Measurements from ENCODE around the gene EPHX1. TPM values are rescaled to one million over a fixed set of nuclear protein-coding genes. Genes with fewer than 3 reads are reported as not detected.

EPHX1 gene
- total and polyA plus RNA-seq, 10 of the 15 experiments (the other 5 are each of a cell fraction or from before 2014, with no cell fraction given): 0.33 to 2.9 (median 0.78) TPM; not detected in 2

DNA sequence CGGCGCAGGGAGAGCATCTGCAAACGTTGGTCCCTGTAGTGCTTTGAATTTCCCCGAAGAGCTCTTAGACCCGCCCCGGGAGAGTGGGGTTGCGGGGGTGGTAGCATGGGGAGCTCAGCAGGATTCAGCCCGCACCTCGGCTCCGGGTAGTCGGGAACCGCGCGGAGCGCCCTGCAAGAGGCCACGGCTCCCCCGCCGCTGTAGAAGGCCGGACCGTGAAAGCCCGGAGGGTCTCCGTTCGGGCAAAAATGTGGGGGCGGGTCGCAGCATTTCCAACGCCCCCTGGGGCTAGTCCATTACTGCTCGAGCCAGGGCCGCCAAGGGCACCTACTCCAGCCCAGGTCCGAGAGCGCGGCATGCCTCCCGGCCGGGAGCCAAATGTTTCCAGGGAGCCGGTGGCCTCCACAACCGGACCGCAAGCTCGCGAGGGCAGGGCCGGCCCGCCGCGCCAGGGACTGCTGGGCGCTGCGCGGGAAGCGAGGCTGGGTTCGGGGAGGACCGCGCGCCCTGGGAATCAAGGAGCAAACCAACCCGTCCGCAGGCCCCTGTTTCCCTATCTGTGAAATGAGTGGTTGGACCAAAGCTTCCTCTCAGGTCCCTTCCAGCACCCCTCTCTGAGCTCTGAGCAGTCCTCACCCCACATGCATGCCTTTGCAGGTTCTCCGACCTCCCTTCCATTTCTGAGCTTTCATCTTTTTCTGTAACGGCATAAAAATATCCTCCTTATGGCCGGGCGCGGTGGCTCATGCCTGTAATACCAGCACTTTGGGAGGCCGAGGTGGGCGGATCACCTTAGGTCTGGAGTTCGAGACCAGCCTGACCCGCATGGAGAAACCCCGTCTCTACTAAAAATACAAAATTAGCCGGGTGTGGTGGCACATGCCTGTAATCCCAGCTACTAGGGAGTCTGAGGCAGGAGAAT is 73.0 kb downstream of the EPHX1 start:
- WGBS (ENCODE audit: insufficient coverage, insufficient replicate concordance, low lambda C conversion rate, missing lambda C conversion rate): 1% methylated on average over 63 of the region's 63 CpGs
- DNase-seq (ENCODE audit: low read depth, low spot score): no peak
- Histone ChIP-seq H2AFZ (ENCODE audit: control insufficient read depth, low read depth, low read length) (peak overlapping the region; percentile 93), H3K4me3 (peak overlapping the region; percentile 88), H3K4me1 (ENCODE audit: control insufficient read depth, insufficient read depth, low read length) (peaks cover 30% of the 10 kb centered on the region), H3K79me2 (ENCODE audit: control insufficient read depth, insufficient read depth, low read length) (peaks cover 30% of the 10 kb centered on the region), H3K4me2 (ENCODE audit: control insufficient read depth, insufficient read depth) (peak overlapping the region; percentile 96), H3K36me3 (ENCODE audit: control insufficient read depth in 2 of 2, insufficient read depth in 2 of 2, low read length in 1 of 2) (no peaks in the 10 kb centered on the region; a peak in 1 of 4 replicates), H3K9me3 (replicated peaks; ENCODE audit: control insufficient read depth, insufficient read depth, low read length) (no peaks in the 10 kb centered on the region), H3K9ac (ENCODE audit: control insufficient read depth, insufficient read depth, low read length) (peak overlapping the region; percentile 90), H3K27ac (ENCODE audit: control insufficient read depth, insufficient read depth) (peak overlapping the region; percentile 77), H3K27me3 (replicated peaks in 1 of 2; ENCODE audit: control insufficient read depth in 2 of 2, insufficient read depth in 2 of 2, low read length in 1 of 2) (no peaks in the 10 kb centered on the region), H4K20me1 (ENCODE audit: control insufficient read depth, insufficient read depth) (0 out of 2 replicates have a peak, but pooled peaks cover 3% of the 10 kb centered on the region)
- ChIA-PET SMC1A (ENCODE audit: uncharacterized antibody, unreplicated experiment) (interaction anchor here (0.7 to 5.1 kb wide), 12 partner anchors 12 to 459 kb away, joined by 3 to 29 read pairs (median 4); partner anchors contain the start of genes EPHX1, PYCR2 and SRP9), CTCF (interaction anchor here (0.6 to 4.9 kb wide), 21 partner anchors 11 to 525 kb away, joined by 3 to 40 read pairs (median 4); partner anchors contain the start of genes PARP1 and SRP9), RAD21 (ENCODE audit: unreplicated experiment) (interaction anchor here (0.7 to 3.7 kb wide), 8 partner anchors 12 to 405 kb away, joined by 3 to 37 read pairs (median 8); partner anchors contain the start of genes PYCR2 and SRP9), POLR2A (interaction anchor here (0.5 to 4.9 kb wide), 15 partner anchors 12 to 481 kb away, joined by 3 to 30 read pairs (median 6); partner anchors contain the start of genes PYCR2 and SRP9)
- peak; percentile 46 for ATAC-seq
- no TSS peak for BruUV-seq (replicated peaks)
- intact Hi-C loops (cut with micrococcal nuclease; ENCODE audit: unreplicated experiment): loop anchor here (1.0 kb wide), 1 partner anchor 14 kb away; no protein-coding TSS in a partner anchor
- FAIRE-seq: peak; percentile 52
- in situ Hi-C loops (cut with MboI): no loop called here
- no peak for TF ChIP-seq TCF7 (IDR thresholded peaks at IDR 0.05; ENCODE audit: borderline replicate concordance)
- peak in 1 of 2 experiments; percentile 1; a peak in 1 of 4 replicates for TF ChIP-seq BHLHE40 (IDR thresholded peaks at IDR 0.05; ENCODE audit: borderline replicate concordance in 1 of 2, low read depth in 2 of 2, low read length in 1 of 2)
- TF ChIP-seq, protein P1, sequence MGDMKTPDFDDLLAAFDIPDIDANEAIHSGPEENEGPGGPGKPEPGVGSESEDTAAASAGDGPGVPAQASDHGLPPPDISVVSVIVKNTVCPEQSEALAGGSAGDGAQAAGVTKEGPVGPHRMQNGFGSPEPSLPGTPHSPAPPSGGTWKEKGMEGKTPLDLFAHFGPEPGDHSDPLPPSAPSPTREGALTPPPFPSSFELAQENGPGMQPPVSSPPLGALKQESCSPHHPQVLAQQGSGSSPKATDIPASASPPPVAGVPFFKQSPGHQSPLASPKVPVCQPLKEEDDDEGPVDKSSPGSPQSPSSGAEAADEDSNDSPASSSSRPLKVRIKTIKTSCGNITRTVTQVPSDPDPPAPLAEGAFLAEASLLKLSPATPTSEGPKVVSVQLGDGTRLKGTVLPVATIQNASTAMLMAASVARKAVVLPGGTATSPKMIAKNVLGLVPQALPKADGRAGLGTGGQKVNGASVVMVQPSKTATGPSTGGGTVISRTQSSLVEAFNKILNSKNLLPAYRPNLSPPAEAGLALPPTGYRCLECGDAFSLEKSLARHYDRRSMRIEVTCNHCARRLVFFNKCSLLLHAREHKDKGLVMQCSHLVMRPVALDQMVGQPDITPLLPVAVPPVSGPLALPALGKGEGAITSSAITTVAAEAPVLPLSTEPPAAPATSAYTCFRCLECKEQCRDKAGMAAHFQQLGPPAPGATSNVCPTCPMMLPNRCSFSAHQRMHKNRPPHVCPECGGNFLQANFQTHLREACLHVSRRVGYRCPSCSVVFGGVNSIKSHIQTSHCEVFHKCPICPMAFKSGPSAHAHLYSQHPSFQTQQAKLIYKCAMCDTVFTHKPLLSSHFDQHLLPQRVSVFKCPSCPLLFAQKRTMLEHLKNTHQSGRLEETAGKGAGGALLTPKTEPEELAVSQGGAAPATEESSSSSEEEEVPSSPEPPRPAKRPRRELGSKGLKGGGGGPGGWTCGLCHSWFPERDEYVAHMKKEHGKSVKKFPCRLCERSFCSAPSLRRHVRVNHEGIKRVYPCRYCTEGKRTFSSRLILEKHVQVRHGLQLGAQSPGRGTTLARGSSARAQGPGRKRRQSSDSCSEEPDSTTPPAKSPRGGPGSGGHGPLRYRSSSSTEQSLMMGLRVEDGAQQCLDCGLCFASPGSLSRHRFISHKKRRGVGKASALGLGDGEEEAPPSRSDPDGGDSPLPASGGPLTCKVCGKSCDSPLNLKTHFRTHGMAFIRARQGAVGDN (IDR thresholded peaks at IDR 0.05): no peak
- no peak for TF ChIP-seq TAF1 (IDR thresholded peaks at IDR 0.05; ENCODE audit: borderline replicate concordance, low read depth, low read length)
- TF ChIP-seq HSF1 (IDR thresholded peaks at IDR 0.05; ENCODE audit: low read depth, low read length): no peak
- TF ChIP-seq BACH1 (IDR thresholded peaks at IDR 0.05; ENCODE audit: borderline replicate concordance): 0 out of 2 replicates have a peak, but pooled peaks have one; percentile 15
- TF ChIP-seq SIN3A (IDR thresholded peaks at IDR 0.05; ENCODE audit: low read depth, low read length): no peak
- no peak for TF ChIP-seq CREM (IDR thresholded peaks at IDR 0.05; ENCODE audit: low read depth)
- TF ChIP-seq, protein P2, sequence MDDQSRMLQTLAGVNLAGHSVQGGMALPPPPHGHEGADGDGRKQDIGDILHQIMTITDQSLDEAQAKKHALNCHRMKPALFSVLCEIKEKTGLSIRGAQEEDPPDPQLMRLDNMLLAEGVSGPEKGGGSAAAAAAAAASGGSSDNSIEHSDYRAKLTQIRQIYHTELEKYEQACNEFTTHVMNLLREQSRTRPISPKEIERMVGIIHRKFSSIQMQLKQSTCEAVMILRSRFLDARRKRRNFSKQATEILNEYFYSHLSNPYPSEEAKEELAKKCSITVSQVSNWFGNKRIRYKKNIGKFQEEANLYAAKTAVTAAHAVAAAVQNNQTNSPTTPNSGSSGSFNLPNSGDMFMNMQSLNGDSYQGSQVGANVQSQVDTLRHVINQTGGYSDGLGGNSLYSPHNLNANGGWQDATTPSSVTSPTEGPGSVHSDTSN (IDR thresholded peaks at IDR 0.05; ENCODE audit: insufficient replicate concordance, low read depth, low read length): no peak
- 0 out of 2 replicates have a peak, but pooled peaks have one; percentile 3 for TF ChIP-seq IKZF1 (conservative IDR thresholded peaks at IDR 0.05)
- TF ChIP-seq SP1 (IDR thresholded peaks at IDR 0.05; ENCODE audit: low read depth, low read length): no peak
- peak in 1 of 2 experiments; percentile 82; a peak in 2 of 3 replicates for TF ChIP-seq EGR1 (IDR thresholded peaks at IDR 0.05; ENCODE audit: borderline replicate concordance in 1 of 2, low read depth in 2 of 2, low read length in 2 of 2)
- TF ChIP-seq MYB (IDR thresholded peaks at IDR 0.05; ENCODE audit: borderline replicate concordance, low read depth, low read length): no peak
- no peak for TF ChIP-seq RB1 (IDR thresholded peaks at IDR 0.05; ENCODE audit: borderline replicate concordance)
- TF ChIP-seq MTA2 (IDR thresholded peaks at IDR 0.05; ENCODE audit: low read depth): no peak
